ENCODE results near the gene ZNF177. TPM values are rescaled to one million over a fixed set of nuclear protein-coding genes. Genes with fewer than 3 reads are reported as not detected.

ZNF177 gene
- total RNA-seq, result 0.89 and 5.4 TPM in 2 replicates

GRCh38 chr19:9362905-9363304, at the start of gene ZNF177:
TSS of gene ZNF177 (plus strand) at chr19:9363013. CDS start at chr19:9378312, 15,299 bp downstream.

DNA sequence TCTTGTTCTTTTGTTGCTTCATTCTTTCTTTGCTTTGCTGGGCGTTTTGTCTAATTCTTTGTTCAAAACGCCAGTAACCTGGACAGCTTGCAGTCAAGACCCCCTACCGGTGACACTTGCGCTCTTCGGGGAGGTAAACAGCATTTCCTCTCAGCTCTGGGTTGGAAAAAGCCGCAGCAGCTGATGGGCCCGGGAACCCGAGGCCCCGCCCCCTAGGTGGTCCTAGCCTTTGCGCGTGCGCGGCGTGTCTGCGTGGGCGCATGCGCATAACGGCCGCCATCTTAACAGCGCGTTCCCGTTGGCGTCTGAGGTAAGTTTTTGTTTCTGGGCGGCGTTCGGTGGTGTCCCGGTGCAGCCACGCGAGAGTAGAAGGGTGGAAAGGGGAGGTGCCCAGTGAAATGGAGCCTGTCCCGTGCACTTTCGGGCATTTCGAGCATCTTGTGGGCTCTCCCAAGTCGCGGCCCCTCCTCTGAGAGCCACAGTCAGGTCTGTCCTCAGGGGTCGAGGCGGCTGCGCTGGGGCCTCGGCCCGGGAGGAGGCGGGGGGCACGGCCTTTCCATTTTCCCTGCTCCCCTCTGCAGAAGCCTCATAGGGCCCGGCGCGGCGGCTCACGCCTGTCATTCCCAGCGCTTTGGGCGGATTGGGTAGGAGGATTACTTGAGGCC, 38.8 kb upstream of the ZNF177 start, which contains the start of gene ZNF559:
Gene ZNF559 (plus strand): TSS at position 261 of the 665 bp plus-strand sequence. CDS start 14,371 bp downstream, outside the sequence.

Other genes starting within 250 kb of the ZNF177 start
- gene OR7G1, start 247.2 kb upstream of the ZNF177 start, total RNA-seq, result not detected in 2 replicates
- gene OR7G3, start 236.1 kb upstream of the ZNF177 start, total RNA-seq, result not detected in 2 replicates
- gene ZNF317, start 222.6 kb upstream of the ZNF177 start, total RNA-seq, result 8.0 and 13.4 TPM in 2 replicates
- not detected in 2 replicates for gene OR7D2, start 184.0 kb upstream of the ZNF177 start, total RNA-seq
- gene OR7D4, start 143.4 kb upstream of the ZNF177 start, total RNA-seq, result not detected in 2 replicates
- not detected in 2 replicates for gene OR7E24, start 112.1 kb upstream of the ZNF177 start, total RNA-seq
- 6.6 and 8.6 TPM in 2 replicates for gene ZNF699, start 53.2 kb upstream of the ZNF177 start, total RNA-seq
- gene ZNF559, start 38.8 kb upstream of the ZNF177 start, total RNA-seq, result 4.4 and 5.9 TPM in 2 replicates
- gene ZNF266, start 72.6 kb downstream of the ZNF177 start, total RNA-seq, result 6.8 and 14.8 TPM in 2 replicates
- 0.67 and 1.0 TPM in 2 replicates for gene ZNF560, start 135.6 kb downstream of the ZNF177 start, total RNA-seq
- gene ZNF426, start 175.6 kb downstream of the ZNF177 start, total RNA-seq, result 6.4 and 8.6 TPM in 2 replicates
- 15.0 and 15.5 TPM in 2 replicates for gene ZNF121, start 221.5 kb downstream of the ZNF177 start, total RNA-seq